ENCODE results near the gene KCNMA1. TPM values are rescaled to one million over a fixed set of nuclear protein-coding genes. Genes with fewer than 3 reads are reported as not detected.

KCNMA1 gene
- total RNA-seq, 3 donors from 2014 or later: 0.10 to 0.60 (median 0.18) TPM

- Mint-ChIP-seq H3K4me1 (ENCODE audit: low read depth) (peaks cover 4% of the 10 kb centered on the region), H3K36me3 (ENCODE audit: insufficient read depth) (no peaks in the 10 kb centered on the region), H3K4me3 (no peak overlapping the region), H3K9me3 (no peaks in the 10 kb centered on the region), H3K27me3 (ENCODE audit: low read depth) (peaks cover 20% of the 10 kb centered on the region)
- no peak for DNase-seq
- no peak for ATAC-seq
Measured at GRCh38 chr10:77162697-77163096, 474.9 kb downstream of the KCNMA1 start.

- DNase-seq (no peak), ATAC-seq (peak in 1 of 2 donors; percentile 49)
- no peak overlapping the region for H3K4me3 Mint-ChIP-seq
- H3K27me3 Mint-ChIP-seq (ENCODE audit: low read depth): peaks cover 16% of the 10 kb centered on the region
- no peaks in the 10 kb centered on the region for H3K36me3 Mint-ChIP-seq (ENCODE audit: insufficient read depth)
- peaks cover 4% of the 10 kb centered on the region for H3K4me1 Mint-ChIP-seq (ENCODE audit: low read depth)
- H3K9me3 Mint-ChIP-seq: no peaks in the 10 kb centered on the region
Measured at GRCh38 chr10:77160679-77161078, 476.9 kb downstream of the KCNMA1 start.

DNA sequence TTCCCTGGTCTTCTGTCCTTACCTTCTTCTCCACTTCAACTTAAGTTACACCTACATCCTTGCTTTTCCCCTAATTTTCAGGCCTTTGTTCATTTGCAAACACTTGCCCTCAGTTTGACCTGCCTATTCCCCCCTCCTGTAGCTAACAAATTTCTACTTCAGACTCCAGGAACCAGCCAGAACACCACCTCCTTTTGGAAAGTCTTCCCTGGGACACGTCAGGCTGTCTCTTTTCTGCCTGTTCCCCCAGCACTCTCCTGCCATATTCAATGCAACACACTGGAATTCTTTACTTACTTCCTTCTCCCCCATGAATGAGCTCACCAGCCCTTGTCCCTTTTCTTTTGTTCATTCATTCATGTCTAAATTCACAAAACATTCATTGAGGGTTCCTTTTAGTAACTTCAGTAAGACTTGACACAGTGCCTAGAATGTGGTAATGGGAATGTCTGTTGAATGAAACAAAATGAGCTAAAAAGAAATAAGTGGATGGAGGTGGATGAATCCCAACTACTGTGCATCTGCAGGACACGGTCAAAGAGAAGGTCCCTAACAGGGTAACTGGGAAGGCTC is 478.0 kb downstream of the KCNMA1 start:
- H3K4me3 Mint-ChIP-seq: no peak overlapping the region
- DNase-seq: no peak
- no peaks in the 10 kb centered on the region for H3K4me1 Mint-ChIP-seq (ENCODE audit: low read depth)
- H3K27me3 Mint-ChIP-seq (ENCODE audit: low read depth): peaks cover 15% of the 10 kb centered on the region
- no peak for ATAC-seq
- no peaks in the 10 kb centered on the region for H3K9me3 Mint-ChIP-seq
- no peaks in the 10 kb centered on the region for H3K36me3 Mint-ChIP-seq (ENCODE audit: insufficient read depth)

DNA sequence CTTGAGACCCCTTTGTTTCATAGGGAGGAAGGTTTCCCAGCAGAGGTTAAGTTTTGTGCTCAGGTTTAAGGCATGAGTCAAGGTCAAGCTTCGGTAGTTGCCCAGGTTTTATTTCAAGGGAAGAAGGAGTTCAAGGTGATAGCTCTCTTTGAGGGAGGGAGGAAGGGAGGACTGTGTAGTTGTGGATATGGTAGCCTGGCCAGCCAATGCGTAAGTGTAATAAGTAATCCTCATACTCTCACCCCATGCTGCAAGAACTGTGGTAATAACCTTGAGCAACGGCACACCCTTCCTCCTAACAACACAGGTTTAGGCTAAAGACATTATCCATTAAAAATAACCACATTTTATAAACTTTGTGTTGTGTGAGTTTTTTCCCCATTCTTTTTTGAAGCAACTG is 478.9 kb downstream of the KCNMA1 start:
- no peaks in the 10 kb centered on the region for H3K36me3 Mint-ChIP-seq (ENCODE audit: insufficient read depth)
- ATAC-seq: no peak
- no peaks in the 10 kb centered on the region for H3K4me1 Mint-ChIP-seq (ENCODE audit: low read depth)
- H3K27me3 Mint-ChIP-seq (ENCODE audit: low read depth): peaks cover 7% of the 10 kb centered on the region
- H3K9me3 Mint-ChIP-seq: no peaks in the 10 kb centered on the region
- DNase-seq: no peak
- no peak overlapping the region for H3K4me3 Mint-ChIP-seq

GRCh38 chr10:77157248-77158019 is 480.2 kb downstream of the KCNMA1 start:
- Mint-ChIP-seq H3K4me3 (no peak overlapping the region), H3K4me1 (ENCODE audit: low read depth) (no peaks in the 10 kb centered on the region), H3K9me3 (no peaks in the 10 kb centered on the region), H3K27me3 (ENCODE audit: low read depth) (peaks cover 3% of the 10 kb centered on the region), H3K36me3 (ENCODE audit: insufficient read depth) (no peaks in the 10 kb centered on the region)
- DNase-seq: no peak
- ATAC-seq: no peak

DNA sequence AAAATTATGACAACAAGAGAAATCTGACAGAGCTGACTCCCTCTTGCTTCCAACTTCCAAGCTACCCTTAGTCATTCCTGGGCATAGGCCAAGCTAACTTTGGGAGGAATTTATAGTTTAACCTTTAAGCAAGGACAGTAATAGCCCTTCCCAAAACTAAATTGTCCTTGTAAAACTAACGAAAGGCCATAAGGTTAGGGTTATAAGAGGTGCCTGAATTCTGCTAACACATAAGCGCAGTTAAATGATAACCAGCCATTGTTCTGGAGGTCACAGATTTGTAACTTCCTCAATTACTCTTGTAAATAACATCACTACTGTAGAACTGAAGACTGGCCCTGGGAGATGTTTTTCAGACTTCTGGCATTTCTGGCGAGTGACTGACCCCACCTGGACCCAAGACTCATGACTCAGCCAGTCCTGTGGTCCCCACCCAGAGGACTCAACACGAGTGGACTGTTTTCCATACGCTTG is 481.2 kb downstream of the KCNMA1 start:
- no peaks in the 10 kb centered on the region for H3K4me1 Mint-ChIP-seq (ENCODE audit: low read depth)
- no peaks in the 10 kb centered on the region for H3K9me3 Mint-ChIP-seq
- DNase-seq (no peak), ATAC-seq (no peak)
- H3K36me3 Mint-ChIP-seq (ENCODE audit: insufficient read depth): no peaks in the 10 kb centered on the region
- H3K4me3 Mint-ChIP-seq: no peak overlapping the region
- peaks cover 3% of the 10 kb centered on the region for H3K27me3 Mint-ChIP-seq (ENCODE audit: low read depth)

- no peak for ATAC-seq
- Mint-ChIP-seq H3K36me3 (ENCODE audit: insufficient read depth) (no peaks in the 10 kb centered on the region), H3K4me3 (no peak overlapping the region), H3K27me3 (ENCODE audit: low read depth) (peaks cover 3% of the 10 kb centered on the region), H3K4me1 (ENCODE audit: low read depth) (no peaks in the 10 kb centered on the region), H3K9me3 (no peaks in the 10 kb centered on the region)
- no peak for DNase-seq
Measured at GRCh38 chr10:77152256-77152655, 485.4 kb downstream of the KCNMA1 start.

DNA sequence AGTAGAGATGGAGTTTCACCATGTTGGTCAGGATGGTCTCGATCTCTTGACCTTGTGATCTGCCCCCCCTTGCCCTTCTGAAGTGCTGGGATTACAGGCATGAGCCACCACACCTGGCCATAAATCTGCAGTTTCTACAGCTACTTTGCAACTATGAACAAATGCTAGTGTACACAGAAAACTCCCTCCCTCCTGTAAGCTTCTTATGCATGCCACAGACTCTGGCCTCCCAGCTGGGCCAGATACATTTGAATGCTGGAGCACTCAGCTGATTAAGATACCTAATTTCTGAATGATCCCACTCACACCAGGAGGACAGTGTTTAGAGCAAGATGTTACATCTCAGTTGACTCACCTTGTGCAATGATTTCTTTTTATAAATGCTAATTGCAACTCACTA is 486.2 kb downstream of the KCNMA1 start:
- no peak for DNase-seq
- ATAC-seq: no peak
- no peak overlapping the region for H3K4me3 Mint-ChIP-seq
- no peaks in the 10 kb centered on the region for H3K36me3 Mint-ChIP-seq (ENCODE audit: insufficient read depth)
- no peaks in the 10 kb centered on the region for H3K9me3 Mint-ChIP-seq
- H3K27me3 Mint-ChIP-seq (ENCODE audit: low read depth): peaks cover 3% of the 10 kb centered on the region
- no peaks in the 10 kb centered on the region for H3K4me1 Mint-ChIP-seq (ENCODE audit: low read depth)

GRCh38 chr10:77149706-77150105 is 487.9 kb downstream of the KCNMA1 start:
- Mint-ChIP-seq H3K4me1 (ENCODE audit: low read depth) (no peaks in the 10 kb centered on the region), H3K9me3 (no peaks in the 10 kb centered on the region), H3K27me3 (ENCODE audit: low read depth) (no peaks in the 10 kb centered on the region), H3K4me3 (no peak overlapping the region), H3K36me3 (ENCODE audit: insufficient read depth) (no peaks in the 10 kb centered on the region)
- ATAC-seq (no peak), DNase-seq (no peak)

DNA sequence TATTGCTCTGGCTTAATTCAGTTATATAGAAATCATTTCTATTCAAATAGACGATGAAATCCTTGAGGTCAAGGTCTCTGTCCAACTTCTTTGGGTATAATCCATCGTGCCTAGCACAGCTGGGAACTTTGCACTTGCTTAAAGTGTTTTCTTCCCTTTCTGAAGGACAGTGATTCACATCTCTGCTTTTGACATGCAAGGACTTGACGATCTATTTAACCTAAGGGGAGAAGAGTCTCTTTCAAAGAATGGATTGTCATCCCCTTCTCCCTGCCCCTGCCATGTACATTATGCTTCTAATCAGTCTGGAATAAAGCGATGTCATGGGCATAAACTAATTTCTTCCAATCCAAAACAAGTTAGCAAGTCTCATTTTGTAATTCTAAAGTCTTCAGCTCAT is 488.6 kb downstream of the KCNMA1 start:
- Mint-ChIP-seq H3K27me3 (ENCODE audit: low read depth) (no peaks in the 10 kb centered on the region), H3K4me3 (no peak overlapping the region), H3K4me1 (ENCODE audit: low read depth) (no peaks in the 10 kb centered on the region), H3K36me3 (ENCODE audit: insufficient read depth) (no peaks in the 10 kb centered on the region), H3K9me3 (no peaks in the 10 kb centered on the region)
- no peak for ATAC-seq
- DNase-seq: no peak

DNA sequence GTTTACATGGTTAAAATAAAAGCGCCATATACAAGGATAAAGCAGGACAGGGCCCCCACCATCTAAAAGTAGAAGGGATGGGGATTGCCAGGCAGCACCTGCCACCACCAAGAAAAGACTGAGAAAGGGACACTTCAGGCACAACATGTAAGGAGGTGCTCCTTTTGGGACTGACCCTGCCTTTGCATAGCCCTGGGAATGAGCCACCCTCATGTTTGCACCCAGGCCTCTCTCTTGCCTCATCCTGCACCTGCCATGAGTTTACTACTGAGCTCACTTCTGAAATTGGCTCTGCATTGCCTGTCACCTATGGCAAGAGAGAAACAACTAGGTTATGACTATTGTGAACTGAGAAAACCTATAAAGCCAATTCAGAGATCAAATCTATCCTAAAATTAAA is 489.7 kb downstream of the KCNMA1 start:
- no peaks in the 10 kb centered on the region for H3K27me3 Mint-ChIP-seq (ENCODE audit: low read depth)
- H3K4me1 Mint-ChIP-seq (ENCODE audit: low read depth): no peaks in the 10 kb centered on the region
- DNase-seq (no peak), ATAC-seq (no peak)
- H3K9me3 Mint-ChIP-seq: no peaks in the 10 kb centered on the region
- no peak overlapping the region for H3K4me3 Mint-ChIP-seq
- H3K36me3 Mint-ChIP-seq (ENCODE audit: insufficient read depth): no peaks in the 10 kb centered on the region

- ATAC-seq (no peak), DNase-seq (no peak)
- H3K4me1 Mint-ChIP-seq (ENCODE audit: low read depth): no peaks in the 10 kb centered on the region
- no peaks in the 10 kb centered on the region for H3K27me3 Mint-ChIP-seq (ENCODE audit: low read depth)
- no peak overlapping the region for H3K4me3 Mint-ChIP-seq
- H3K36me3 Mint-ChIP-seq (ENCODE audit: insufficient read depth): no peaks in the 10 kb centered on the region
- H3K9me3 Mint-ChIP-seq: no peaks in the 10 kb centered on the region
Measured at GRCh38 chr10:77146712-77147336, 490.8 kb downstream of the KCNMA1 start.

- no peak for ATAC-seq
- Mint-ChIP-seq H3K27me3 (ENCODE audit: low read depth) (peaks cover 5% of the 10 kb centered on the region), H3K9me3 (no peaks in the 10 kb centered on the region), H3K36me3 (ENCODE audit: insufficient read depth) (no peaks in the 10 kb centered on the region), H3K4me3 (no peak overlapping the region), H3K4me1 (ENCODE audit: low read depth) (no peaks in the 10 kb centered on the region)
- DNase-seq: no peak
Measured at GRCh38 chr10:77144656-77145055, 493.0 kb downstream of the KCNMA1 start.

GRCh38 chr10:77139252-77140160 is 498.1 kb downstream of the KCNMA1 start:
- H3K27me3 Mint-ChIP-seq (ENCODE audit: low read depth): peaks cover 5% of the 10 kb centered on the region
- no peak overlapping the region for H3K4me3 Mint-ChIP-seq
- no peaks in the 10 kb centered on the region for H3K36me3 Mint-ChIP-seq (ENCODE audit: insufficient read depth)
- DNase-seq (no peak), ATAC-seq (no peak)
- H3K4me1 Mint-ChIP-seq (ENCODE audit: low read depth): no peaks in the 10 kb centered on the region
- H3K9me3 Mint-ChIP-seq: no peaks in the 10 kb centered on the region
